ENCODE results near the gene TTI1.

TTI1 gene

GRCh38 chr20:37958856-37959520, 74.3 kb downstream of the TTI1 start:
- DNase-seq, result no peak

GRCh38 chr20:37956107-37956585, 77.1 kb downstream of the TTI1 start:
- no peak for DNase-seq

- no peak for DNase-seq
These were observed 77.7 kb downstream of the TTI1 start for GRCh38 chr20:37955511-37955910.

- no peak for DNase-seq
These were observed 78.6 kb downstream of the TTI1 start for GRCh38 chr20:37954626-37955025.

GRCh38 chr20:37954190-37954589, 79.1 kb downstream of the TTI1 start:
- no peak for DNase-seq

GRCh38 chr20:37948956-37949355, 84.3 kb downstream of the TTI1 start:
- no peak for DNase-seq

GRCh38 chr20:37947943-37948342, 85.3 kb downstream of the TTI1 start:
- no peak for DNase-seq

- DNase-seq, result no peak
These were observed 86.3 kb downstream of the TTI1 start for GRCh38 chr20:37946946-37947345.

- no peak for DNase-seq
These were observed 88.1 kb downstream of the TTI1 start for GRCh38 chr20:37945091-37945547.

GRCh38 chr20:37944456-37944981, 88.7 kb downstream of the TTI1 start:
- no peak for DNase-seq

- no peak for DNase-seq
These were observed 89.5 kb downstream of the TTI1 start for GRCh38 chr20:37943501-37944455.

GRCh38 chr20:37943033-37943432, 90.2 kb downstream of the TTI1 start:
- no peak for DNase-seq

- DNase-seq, result no peak
These were observed 91.3 kb downstream of the TTI1 start for GRCh38 chr20:37941992-37942391.

GRCh38 chr20:37941332-37941731, 91.9 kb downstream of the TTI1 start:
- DNase-seq, result no peak

- no peak for DNase-seq
These were observed 92.4 kb downstream of the TTI1 start for GRCh38 chr20:37940858-37941257.

- DNase-seq, result no peak
These were observed 93.3 kb downstream of the TTI1 start for GRCh38 chr20:37939701-37940560.

GRCh38 chr20:37938954-37939353, 94.3 kb downstream of the TTI1 start:
- DNase-seq, result no peak

- no peak for DNase-seq
These were observed 95.0 kb downstream of the TTI1 start for GRCh38 chr20:37938181-37938750.

- no peak for DNase-seq
These were observed 95.6 kb downstream of the TTI1 start for GRCh38 chr20:37937686-37938085.

GRCh38 chr20:37936451-37936850, 96.8 kb downstream of the TTI1 start:
- no peak for DNase-seq

GRCh38 chr20:37936041-37936440, 97.2 kb downstream of the TTI1 start:
- no peak for DNase-seq

- DNase-seq, result no peak
These were observed 97.8 kb downstream of the TTI1 start for GRCh38 chr20:37935435-37935834.

All from CD4-positive, alpha-beta T cell treated with Interferon alpha-2 for 1 hour (primary cell).